Measurements from ENCODE around the gene OSER1.
A peak's percentile ranks its signal among the peaks of the same experiment; 100 is the strongest.

Gene OSER1

GRCh38 chr20:44222633-44223368 is 12.2 kb upstream of the OSER1 start:
- Histone ChIP-seq H3K4me3 (ENCODE audit: low read depth, low read length) (no peak overlapping the region), H3K27me3 (ENCODE audit: control insufficient read depth, insufficient read depth, low read length) (no peaks in the 10 kb centered on the region), H3K4me1 (ENCODE audit: control insufficient read depth, insufficient read depth, low read length) (peaks cover 3% of the 10 kb centered on the region), H3K9me3 (ENCODE audit: control insufficient read depth, insufficient read depth, low read length) (no peaks in the 10 kb centered on the region), H3K36me3 (ENCODE audit: control insufficient read depth, insufficient read depth, low read length) (no peaks in the 10 kb centered on the region), H3K9ac (ENCODE audit: low read depth, low read length) (no peak overlapping the region)

- no peak overlapping the region for H3K9ac ChIP-seq (ENCODE audit: low read depth, low read length)
- H3K4me1 ChIP-seq (ENCODE audit: control insufficient read depth, insufficient read depth, low read length) = peaks cover 3% of the 10 kb centered on the region
- no peaks in the 10 kb centered on the region for H3K9me3 ChIP-seq (ENCODE audit: control insufficient read depth, insufficient read depth, low read length)
- H3K36me3 ChIP-seq (ENCODE audit: control insufficient read depth, insufficient read depth, low read length) = no peaks in the 10 kb centered on the region
- H3K27me3 ChIP-seq (ENCODE audit: control insufficient read depth, insufficient read depth, low read length) = no peaks in the 10 kb centered on the region
- H3K4me3 ChIP-seq (ENCODE audit: low read depth, low read length) = no peak overlapping the region
These were observed 11.5 kb upstream of the OSER1 start for GRCh38 chr20:44222027-44222426.

- H3K27me3 ChIP-seq (ENCODE audit: control insufficient read depth, insufficient read depth, low read length) = no peaks in the 10 kb centered on the region
- peaks cover 3% of the 10 kb centered on the region for H3K4me1 ChIP-seq (ENCODE audit: control insufficient read depth, insufficient read depth, low read length)
- no peak overlapping the region for H3K4me3 ChIP-seq (ENCODE audit: low read depth, low read length)
- no peaks in the 10 kb centered on the region for H3K9me3 ChIP-seq (ENCODE audit: control insufficient read depth, insufficient read depth, low read length)
- no peak overlapping the region for H3K9ac ChIP-seq (ENCODE audit: low read depth, low read length)
- H3K36me3 ChIP-seq (ENCODE audit: control insufficient read depth, insufficient read depth, low read length) = no peaks in the 10 kb centered on the region
These were observed 10.9 kb upstream of the OSER1 start for GRCh38 chr20:44221368-44221954.

DNA sequence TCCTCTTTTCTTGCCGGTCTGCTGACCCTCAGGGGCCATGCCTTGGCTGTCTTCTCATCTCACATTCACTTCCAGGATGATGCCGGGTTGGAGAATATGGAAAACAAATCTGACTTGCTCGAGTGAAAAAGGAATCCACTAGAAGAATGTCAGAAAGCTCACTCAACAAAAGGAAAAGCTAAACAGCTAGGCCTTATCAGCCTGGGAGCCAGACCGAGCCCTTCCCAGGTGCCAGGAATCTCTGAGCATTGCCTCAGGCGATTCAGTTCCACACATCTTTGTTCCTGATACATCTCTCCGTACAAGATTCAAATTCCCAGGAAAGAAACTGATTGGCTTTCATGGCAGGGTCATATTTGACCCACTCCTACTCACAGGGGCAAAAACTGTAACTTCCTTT is 9.2 kb upstream of the OSER1 start:
- Histone ChIP-seq H3K4me3 (ENCODE audit: low read depth, low read length) (no peak overlapping the region), H3K36me3 (ENCODE audit: control insufficient read depth, insufficient read depth, low read length) (no peaks in the 10 kb centered on the region), H3K4me1 (ENCODE audit: control insufficient read depth, insufficient read depth, low read length) (peaks cover 3% of the 10 kb centered on the region), H3K9ac (ENCODE audit: low read depth, low read length) (no peak overlapping the region), H3K9me3 (ENCODE audit: control insufficient read depth, insufficient read depth, low read length) (no peaks in the 10 kb centered on the region), H3K27me3 (ENCODE audit: control insufficient read depth, insufficient read depth, low read length) (no peaks in the 10 kb centered on the region)

- Histone ChIP-seq H3K9ac (ENCODE audit: low read depth, low read length) (no peak overlapping the region), H3K9me3 (ENCODE audit: control insufficient read depth, insufficient read depth, low read length) (no peaks in the 10 kb centered on the region), H3K27me3 (ENCODE audit: control insufficient read depth, insufficient read depth, low read length) (no peaks in the 10 kb centered on the region), H3K4me1 (ENCODE audit: control insufficient read depth, insufficient read depth, low read length) (peaks cover 3% of the 10 kb centered on the region), H3K4me3 (ENCODE audit: low read depth, low read length) (no peak overlapping the region), H3K36me3 (ENCODE audit: control insufficient read depth, insufficient read depth, low read length) (no peaks in the 10 kb centered on the region)
These were observed 8.7 kb upstream of the OSER1 start for GRCh38 chr20:44219170-44219730.

GRCh38 chr20:44218446-44218845 is 7.9 kb upstream of the OSER1 start:
- Histone ChIP-seq H3K9me3 (ENCODE audit: control insufficient read depth, insufficient read depth, low read length) (no peaks in the 10 kb centered on the region), H3K4me1 (ENCODE audit: control insufficient read depth, insufficient read depth, low read length) (peaks cover 3% of the 10 kb centered on the region), H3K4me3 (ENCODE audit: low read depth, low read length) (no peak overlapping the region), H3K36me3 (ENCODE audit: control insufficient read depth, insufficient read depth, low read length) (no peaks in the 10 kb centered on the region), H3K27me3 (ENCODE audit: control insufficient read depth, insufficient read depth, low read length) (no peaks in the 10 kb centered on the region), H3K9ac (ENCODE audit: low read depth, low read length) (no peak overlapping the region)

GRCh38 chr20:44217342-44218092 is 6.9 kb upstream of the OSER1 start:
- Histone ChIP-seq H3K9ac (ENCODE audit: low read depth, low read length) (no peak overlapping the region), H3K4me3 (ENCODE audit: low read depth, low read length) (no peak overlapping the region), H3K36me3 (ENCODE audit: control insufficient read depth, insufficient read depth, low read length) (no peaks in the 10 kb centered on the region), H3K4me1 (ENCODE audit: control insufficient read depth, insufficient read depth, low read length) (no peaks in the 10 kb centered on the region), H3K27me3 (ENCODE audit: control insufficient read depth, insufficient read depth, low read length) (no peaks in the 10 kb centered on the region), H3K9me3 (ENCODE audit: control insufficient read depth, insufficient read depth, low read length) (no peaks in the 10 kb centered on the region)

GRCh38 chr20:44215125-44215524 is 4.6 kb upstream of the OSER1 start:
- Histone ChIP-seq H3K9ac (ENCODE audit: low read depth, low read length) (no peak overlapping the region), H3K4me1 (ENCODE audit: control insufficient read depth, insufficient read depth, low read length) (peaks cover 3% of the 10 kb centered on the region), H3K9me3 (ENCODE audit: control insufficient read depth, insufficient read depth, low read length) (no peaks in the 10 kb centered on the region), H3K4me3 (ENCODE audit: low read depth, low read length) (no peak overlapping the region), H3K36me3 (ENCODE audit: control insufficient read depth, insufficient read depth, low read length) (no peaks in the 10 kb centered on the region), H3K27me3 (ENCODE audit: control insufficient read depth, insufficient read depth, low read length) (no peaks in the 10 kb centered on the region)

DNA sequence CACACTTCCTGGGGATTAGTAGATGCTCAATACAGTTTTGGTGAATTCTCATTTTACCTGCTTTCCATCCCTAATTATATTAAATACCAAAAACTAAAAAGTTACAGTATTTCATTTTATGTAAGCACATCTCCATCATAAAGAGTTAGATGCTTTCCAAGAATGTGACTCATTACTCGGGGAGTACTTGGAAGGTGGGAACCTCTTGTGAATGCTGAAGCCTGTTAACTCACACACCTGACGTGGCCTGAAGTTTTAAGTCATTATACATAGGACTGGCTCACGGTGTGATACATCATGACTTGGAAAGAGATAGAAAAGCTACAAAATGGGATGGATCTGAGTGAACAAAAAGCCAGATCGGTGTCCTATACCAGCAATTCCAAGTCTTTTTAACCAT is 2.2 kb upstream of the OSER1 start:
- Histone ChIP-seq H3K36me3 (ENCODE audit: control insufficient read depth, insufficient read depth, low read length) (no peaks in the 10 kb centered on the region), H3K9me3 (ENCODE audit: control insufficient read depth, insufficient read depth, low read length) (no peaks in the 10 kb centered on the region), H3K4me1 (ENCODE audit: control insufficient read depth, insufficient read depth, low read length) (peaks cover 11% of the 10 kb centered on the region), H3K9ac (ENCODE audit: low read depth, low read length) (no peak overlapping the region), H3K27me3 (ENCODE audit: control insufficient read depth, insufficient read depth, low read length) (no peaks in the 10 kb centered on the region), H3K4me3 (ENCODE audit: low read depth, low read length) (no peak overlapping the region)

DNA sequence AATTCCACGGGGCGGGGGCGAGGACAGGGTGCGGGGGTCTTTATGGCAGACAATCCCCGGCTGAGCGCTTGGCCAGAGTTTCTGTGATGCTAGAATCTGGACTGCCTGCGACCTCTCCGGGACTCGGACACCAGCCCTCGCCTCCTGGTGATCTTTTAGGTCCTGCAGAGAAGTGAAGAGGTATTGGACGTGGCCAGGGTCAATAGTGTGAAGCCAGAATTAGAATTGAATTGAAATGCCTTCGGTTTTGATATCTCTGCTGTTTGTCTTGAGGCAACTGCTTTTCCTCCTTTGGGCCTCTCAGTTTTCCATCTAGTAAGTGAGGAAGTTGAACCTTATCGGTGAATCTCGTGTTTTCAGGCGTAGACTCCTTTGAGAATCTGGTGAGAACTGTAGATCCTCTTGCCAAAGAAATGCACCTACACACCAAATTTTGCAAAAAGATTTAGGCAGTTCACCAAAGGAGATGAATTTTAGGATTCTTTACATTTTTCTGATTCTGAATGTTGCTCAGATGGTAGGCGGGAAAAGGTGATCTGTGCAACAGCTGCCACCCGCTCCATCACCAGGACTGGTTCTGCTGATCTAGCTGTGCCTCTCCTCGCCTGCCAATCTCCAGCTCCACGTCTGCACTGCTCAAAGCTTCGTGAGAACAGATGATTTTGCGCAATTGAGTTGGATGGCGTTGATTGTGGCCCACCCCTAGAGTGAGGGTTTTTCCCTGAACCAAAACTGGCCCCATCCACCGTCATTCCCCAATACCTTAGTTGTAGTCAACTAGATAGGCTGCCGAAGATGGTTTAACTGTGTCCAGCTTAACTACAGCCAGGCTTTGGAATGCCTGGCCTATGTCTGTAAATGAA is 837 bp upstream of the OSER1 start:
- Histone ChIP-seq H3K9ac (ENCODE audit: low read depth, low read length) (peak overlapping the region; percentile 84), H3K27me3 (ENCODE audit: control insufficient read depth, insufficient read depth, low read length) (no peaks in the 10 kb centered on the region), H3K4me1 (ENCODE audit: control insufficient read depth, insufficient read depth, low read length) (peaks cover 11% of the 10 kb centered on the region), H3K9me3 (ENCODE audit: control insufficient read depth, insufficient read depth, low read length) (no peaks in the 10 kb centered on the region), H3K4me3 (ENCODE audit: low read depth, low read length) (peak overlapping the region; percentile 80), H3K36me3 (ENCODE audit: control insufficient read depth, insufficient read depth, low read length) (no peaks in the 10 kb centered on the region)

GRCh38 chr20:44209686-44210405 is 725 bp downstream of the OSER1 start:
- Histone ChIP-seq H3K4me1 (ENCODE audit: control insufficient read depth, insufficient read depth, low read length) (peaks cover 11% of the 10 kb centered on the region), H3K9me3 (ENCODE audit: control insufficient read depth, insufficient read depth, low read length) (no peaks in the 10 kb centered on the region), H3K27me3 (ENCODE audit: control insufficient read depth, insufficient read depth, low read length) (no peaks in the 10 kb centered on the region), H3K9ac (ENCODE audit: low read depth, low read length) (peak overlapping the region; percentile 95), H3K36me3 (ENCODE audit: control insufficient read depth, insufficient read depth, low read length) (peaks cover 4% of the 10 kb centered on the region), H3K4me3 (ENCODE audit: low read depth, low read length) (peak overlapping the region; percentile 94)

All from iPS-15b (cell line).